K562 (cell line): ENCODE measurements around the gene SSBP1. TPM values are rescaled to one million over a fixed set of nuclear protein-coding genes. Genes with fewer than 3 reads are reported as not detected.

Experiments
- ARID2 ChIP-seq: fragments of 450-650 bp; IDR thresholded peaks from 2 replicates; pipeline ENCODE4 v1.6.1; 2017; ENCODE audit warnings: antibody characterized with exemption, mild to moderate bottlenecking
- ATF7 ChIP-seq: fragments of 450-650 bp; IDR thresholded peaks from 2 replicates; pipeline ENCODE4 v1.7.1; 2014; ENCODE audit warnings: mild to moderate bottlenecking, moderate library complexity
- CBFB ChIP-seq: sonication (generic); formaldehyde crosslinking; IDR thresholded peaks from 2 replicates; pipeline ENCODE4 v1.4.0; 2020; ENCODE audit warnings: mild to moderate bottlenecking, missing genetic modification reagents
- CBX3 ChIP-seq, 2 experiments: IDR thresholded peaks; 1 replicate in 1 of 2; 2 replicates in 1 of 2; pipeline ENCODE4 v1.6.1; 2012; ENCODE audit warnings: inconsistent platforms in 2 of 2, low read length in 2 of 2, borderline replicate concordance in 1 of 2, control low read depth in 1 of 2
- CBX5 ChIP-seq: IDR thresholded peaks from 2 replicates; pipeline ENCODE4 v1.6.1; 2014; ENCODE audit warnings: low read depth, borderline replicate concordance
- CC2D1A ChIP-seq: fragments of 450-650 bp; IDR thresholded peaks from 2 replicates; pipeline ENCODE4 v1.6.1; 2017; ENCODE audit warnings: mild to moderate bottlenecking
- CEBPB ChIP-seq: fragments of 450-650 bp; IDR thresholded peaks from 2 replicates; pipeline ENCODE4 v1.6.1; 2016; ENCODE audit warnings: missing genetic modification characterization, missing compliant biosample characterization
- CHD2 ChIP-seq: IDR thresholded peaks from 2 replicates; pipeline ENCODE4 v1.6.1; 2011; ENCODE audit warnings: low read depth, low read length
- CHD4 ChIP-seq: fragments of 200-600 bp; sonication (generic); IDR thresholded peaks from 3 replicates; pipeline ENCODE4 v1.6.1; 2012; ENCODE audit warnings: low read depth, mild to moderate bottlenecking, mixed read lengths, low read length, inconsistent platforms; ENCODE audit not compliant: insufficient read depth, insufficient replicate concordance, poor library complexity, severe bottlenecking
- CREM ChIP-seq: IDR thresholded peaks from 2 replicates; pipeline ENCODE4 v1.6.1; 2014; ENCODE audit warnings: antibody characterized with exemption, low read depth
- E2F4 ChIP-seq: sonication (generic); formaldehyde crosslinking; IDR thresholded peaks from 2 replicates; pipeline ENCODE4 v1.8.0; 2022; ENCODE audit warnings: mild to moderate bottlenecking, low read depth, missing genetic modification reagents
- ERF ChIP-seq: fragments of 450-650 bp; formaldehyde crosslinking; IDR thresholded peaks from 2 replicates; pipeline ENCODE4 v1.4.0; 2020; ENCODE audit warnings: mild to moderate bottlenecking, mixed read lengths
- FOXK1 ChIP-seq: sonication (generic); formaldehyde crosslinking; IDR thresholded peaks from 2 replicates; pipeline ENCODE4 v1.8.0; 2022; ENCODE audit warnings: missing genetic modification reagents, mild to moderate bottlenecking, borderline replicate concordance
- HDAC6 ChIP-seq: IDR thresholded peaks from 2 replicates; pipeline ENCODE4 v1.6.1; 2012; ENCODE audit warnings: low read depth, mild to moderate bottlenecking, control low read depth, inconsistent platforms, low read length, moderate library complexity
- HES1 ChIP-seq: fragments of 450-650 bp; IDR thresholded peaks from 2 replicates; pipeline ENCODE4 v1.6.1; 2016; ENCODE audit warnings: low read depth, mild to moderate bottlenecking, moderate library complexity
- LEF1 ChIP-seq: fragments of 450-650 bp; IDR thresholded peaks from 2 replicates; pipeline ENCODE4 v1.6.1; 2016; ENCODE audit warnings: mild to moderate bottlenecking
- RBM25 ChIP-seq: fragments of 200-400 bp; formaldehyde crosslinking; IDR thresholded peaks from 2 replicates; pipeline ENCODE4 v1.6.1; 2018; ENCODE audit warnings: low read length, low read depth, moderate library complexity; ENCODE audit not compliant: severe bottlenecking
- RFX1 ChIP-seq: fragments of 450-650 bp; IDR thresholded peaks from 2 replicates; pipeline ENCODE4 v1.6.1; 2016; ENCODE audit warnings: mild to moderate bottlenecking, moderate library complexity
- SUPT5H ChIP-seq: fragments of 450-650 bp; IDR thresholded peaks from 2 replicates; pipeline ENCODE4 v1.6.1; 2016
- TAL1 ChIP-seq: fragments of 450-650 bp; IDR thresholded peaks from 2 replicates; pipeline ENCODE4 v1.6.1; 2016; ENCODE audit warnings: mild to moderate bottlenecking
- ZNF253 ChIP-seq: fragments of 250-450 bp; sonication (Bioruptor Pico); conservative IDR thresholded peaks from 2 replicates; pipeline ENCODE4 v1.6.1; 2021; ENCODE audit warnings: mild to moderate bottlenecking
- ZNF507 ChIP-seq: conservative IDR thresholded peaks from 2 replicates; pipeline ENCODE4 v1.6.1; 2017; ENCODE audit warnings: missing genetic modification characterization, missing compliant biosample characterization
- ZNF707 ChIP-seq: fragments of 250-450 bp; sonication (Bioruptor Pico); conservative IDR thresholded peaks from 2 replicates; pipeline ENCODE4 v1.8.0; 2022; ENCODE audit warnings: inconsistent platforms, mild to moderate bottlenecking, moderate library complexity
- ZNF717 ChIP-seq: fragments of 250-450 bp; sonication (Bioruptor Pico); IDR thresholded peaks from 2 replicates; pipeline ENCODE4 v1.5.0; 2021
- polyA plus RNA-seq, 8 experiments: library from polyadenylated mRNA; depleted of rRNA in 4 of 8; stranded (reverse) in 5 of 8; unstranded in 3 of 8; fragments of >200 nt; fragmentation: Nextera tagmentation in 2 of 8; fragmentation: Illumina TruSeq in 1 of 8; extraction: Ambion mirVana in 2 of 8; extraction: Trizol in 1 of 8; gene quantifications; 2 replicates each; pipeline versions ENCODE4 v1.2.1 to v1.2.3, GENCODE V29; 2011 to 2014; ENCODE audit warnings: inconsistent platforms in 1 of 8, missing spikeins in 1 of 8
- total RNA-seq, 7 experiments: library from RNA; depleted of rRNA in 6 of 7; stranded (reverse); fragments of >200 nt in 6 of 7; fragmentation: Illumina TruSeq in 2 of 7; extraction: Trizol in 2 of 7; gene quantifications; 2 replicates each; pipeline versions ENCODE4 v1.2.1 to v1.2.3, GENCODE V29; 2011 to 2021; ENCODE audit warnings: low replicate concordance in 1 of 7
- TF ChIP-seq, protein P1 (sequence below): sonication (generic); formaldehyde crosslinking; IDR thresholded peaks from 2 replicates; pipeline ENCODE4 v1.8.0; 2022; ENCODE audit warnings: missing genetic modification reagents, mild to moderate bottlenecking, borderline replicate concordance
- TF ChIP-seq, protein P2 (sequence below): sonication (generic); formaldehyde crosslinking; IDR thresholded peaks from 2 replicates; pipeline ENCODE4 v1.8.0; 2022; ENCODE audit warnings: mild to moderate bottlenecking, missing genetic modification reagents

The SSBP1 gene
- total and polyA plus RNA-seq, 9 of the 15 experiments (the other 6 are each of a cell fraction or from before 2014, with no cell fraction given) = 404 to 1,996 (median 835) TPM

DNA sequence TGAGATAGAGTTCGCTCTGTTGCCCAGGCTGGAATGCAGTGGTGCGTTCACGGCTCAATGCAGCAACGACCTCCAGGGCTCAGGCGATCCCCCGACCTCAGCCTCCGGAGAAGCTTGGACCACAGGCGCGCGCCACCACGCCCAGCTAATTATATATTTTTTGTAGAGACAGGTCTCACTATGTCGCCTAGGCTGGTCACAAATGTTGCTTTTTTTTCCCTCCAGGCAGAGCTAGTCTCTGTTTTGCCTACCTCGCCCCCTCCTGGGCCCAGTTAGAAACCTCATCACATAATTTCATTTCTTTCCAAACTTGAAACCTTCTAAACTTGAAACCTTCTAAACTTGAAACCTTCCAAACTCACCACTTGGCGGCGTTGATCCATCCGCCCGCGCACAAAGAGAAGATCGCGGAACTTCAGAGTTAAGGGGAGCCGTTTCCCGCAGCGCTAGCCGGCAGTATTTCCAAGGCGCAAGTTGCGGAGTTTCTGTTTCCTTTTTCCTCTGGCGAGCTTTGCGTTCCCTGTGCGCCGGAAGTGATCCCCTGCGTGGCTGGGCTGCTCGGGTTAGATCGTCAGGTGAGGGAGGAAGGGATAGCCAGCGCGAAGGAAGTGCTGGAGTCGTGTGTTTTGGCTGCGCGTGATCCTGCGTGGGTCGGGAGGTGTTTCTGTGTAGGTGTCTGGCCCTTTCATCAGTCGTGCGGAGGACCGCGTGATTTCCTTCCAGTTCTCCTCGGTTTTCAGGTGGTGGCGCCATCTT lies at the start of gene SSBP1 (continued):
- peak; percentile 46 to 99 for TF ChIP-seq CBX3 (IDR thresholded peaks at IDR 0.05; ENCODE audit: borderline replicate concordance in 1 of 2, low read length in 2 of 2)
- TF ChIP-seq E2F4 (CRISPR knock-in tag) = no peak; the same call in 1 of the 2 replicates
- no peak for TF ChIP-seq CHD4
- TF ChIP-seq TAL1 = peak; percentile 33; the same call in 1 of the 2 replicates
- peak; percentile 91; the same call in 1 of the 2 replicates for TF ChIP-seq FOXK1
- TF ChIP-seq, protein P1, sequence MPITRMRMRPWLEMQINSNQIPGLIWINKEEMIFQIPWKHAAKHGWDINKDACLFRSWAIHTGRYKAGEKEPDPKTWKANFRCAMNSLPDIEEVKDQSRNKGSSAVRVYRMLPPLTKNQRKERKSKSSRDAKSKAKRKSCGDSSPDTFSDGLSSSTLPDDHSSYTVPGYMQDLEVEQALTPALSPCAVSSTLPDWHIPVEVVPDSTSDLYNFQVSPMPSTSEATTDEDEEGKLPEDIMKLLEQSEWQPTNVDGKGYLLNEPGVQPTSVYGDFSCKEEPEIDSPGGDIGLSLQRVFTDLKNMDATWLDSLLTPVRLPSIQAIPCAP (CRISPR knock-in tag) = no peak
- peak; percentile 82; the same call in 1 of the 2 replicates for TF ChIP-seq HDAC6
- peak; percentile 61; the same call in 1 of the 2 replicates for TF ChIP-seq CHD2
- no peak for TF ChIP-seq CEBPB (tag)
- TF ChIP-seq ERF (CRISPR knock-in tag) = peak; percentile 94
- no peak for TF ChIP-seq RFX1
- TF ChIP-seq ZNF253 (CRISPR knock-in tag) = no peak
- no peak for TF ChIP-seq ZNF507 (tag)
- TF ChIP-seq ARID2 = peak; percentile 55
- TF ChIP-seq ZNF717 (CRISPR knock-in tag) = no peak
- no peak for TF ChIP-seq CBFB (CRISPR knock-in tag)
- 0 out of 2 replicates have a peak, but pooled peaks have one; percentile 27 for TF ChIP-seq ZNF707 (CRISPR knock-in tag)
- TF ChIP-seq CREM = peak; percentile 98
- peak; percentile 93 for TF ChIP-seq CC2D1A
- no peak; the same call in 1 of the 2 replicates for TF ChIP-seq HES1
- peak; percentile 65; the same call in 1 of the 2 replicates for TF ChIP-seq CBX5
- peak; percentile 65 for TF ChIP-seq RBM25
- TF ChIP-seq ATF7 = peak; percentile 90
- peak; percentile 86 for TF ChIP-seq LEF1
- TF ChIP-seq, protein P2, sequence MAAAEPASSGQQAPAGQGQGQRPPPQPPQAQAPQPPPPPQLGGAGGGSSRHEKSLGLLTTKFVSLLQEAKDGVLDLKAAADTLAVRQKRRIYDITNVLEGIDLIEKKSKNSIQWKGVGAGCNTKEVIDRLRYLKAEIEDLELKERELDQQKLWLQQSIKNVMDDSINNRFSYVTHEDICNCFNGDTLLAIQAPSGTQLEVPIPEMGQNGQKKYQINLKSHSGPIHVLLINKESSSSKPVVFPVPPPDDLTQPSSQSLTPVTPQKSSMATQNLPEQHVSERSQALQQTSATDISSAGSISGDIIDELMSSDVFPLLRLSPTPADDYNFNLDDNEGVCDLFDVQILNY (CRISPR knock-in tag) = peak; percentile 94; the same call in 1 of the 2 replicates
- peak; percentile 99 for TF ChIP-seq SUPT5H
